OCI-LY3 (cell line): ENCODE results near the gene PLA2G4E.

Experiments used
- EZH2phosphoT487 ChIP-seq: fragments of 200-600 bp; shearing (Covaris generic); IDR thresholded peaks from 2 replicates; pipeline ENCODE4 v1.6.1; 2018; ENCODE audit warnings: antibody characterized with exemption, mixed run types, low read depth
- TF ChIP-seq, protein P1 (sequence below): fragments of 200-600, 300-600 bp; sonication (generic); IDR thresholded peaks from 2 replicates; pipeline ENCODE4 v1.5.1; 2014; ENCODE audit warnings: antibody characterized with exemption, low read length, low read depth

DNA sequence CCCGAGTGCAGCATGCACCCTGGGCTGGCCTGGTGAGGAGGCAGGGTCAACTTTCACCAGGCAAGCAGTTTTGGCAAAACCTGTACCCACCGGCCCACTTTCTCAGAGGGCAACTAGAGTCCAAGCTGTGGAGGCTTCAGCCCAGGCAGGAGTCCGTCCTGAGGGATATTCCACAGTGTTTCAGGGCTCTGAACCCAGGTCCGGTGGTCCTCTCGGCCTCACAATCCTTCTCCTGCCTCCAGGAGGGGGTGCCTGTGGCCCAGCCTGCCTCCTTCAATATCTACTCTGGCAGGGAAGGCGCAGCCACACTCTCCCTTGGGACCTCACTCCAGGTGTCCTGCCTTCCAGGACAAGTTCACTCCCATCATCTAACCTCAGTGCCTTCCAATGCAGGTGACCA is 3.9 kb downstream of the PLA2G4E start:
- TF ChIP-seq, protein P1, sequence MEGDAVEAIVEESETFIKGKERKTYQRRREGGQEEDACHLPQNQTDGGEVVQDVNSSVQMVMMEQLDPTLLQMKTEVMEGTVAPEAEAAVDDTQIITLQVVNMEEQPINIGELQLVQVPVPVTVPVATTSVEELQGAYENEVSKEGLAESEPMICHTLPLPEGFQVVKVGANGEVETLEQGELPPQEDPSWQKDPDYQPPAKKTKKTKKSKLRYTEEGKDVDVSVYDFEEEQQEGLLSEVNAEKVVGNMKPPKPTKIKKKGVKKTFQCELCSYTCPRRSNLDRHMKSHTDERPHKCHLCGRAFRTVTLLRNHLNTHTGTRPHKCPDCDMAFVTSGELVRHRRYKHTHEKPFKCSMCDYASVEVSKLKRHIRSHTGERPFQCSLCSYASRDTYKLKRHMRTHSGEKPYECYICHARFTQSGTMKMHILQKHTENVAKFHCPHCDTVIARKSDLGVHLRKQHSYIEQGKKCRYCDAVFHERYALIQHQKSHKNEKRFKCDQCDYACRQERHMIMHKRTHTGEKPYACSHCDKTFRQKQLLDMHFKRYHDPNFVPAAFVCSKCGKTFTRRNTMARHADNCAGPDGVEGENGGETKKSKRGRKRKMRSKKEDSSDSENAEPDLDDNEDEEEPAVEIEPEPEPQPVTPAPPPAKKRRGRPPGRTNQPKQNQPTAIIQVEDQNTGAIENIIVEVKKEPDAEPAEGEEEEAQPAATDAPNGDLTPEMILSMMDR = no peak
- no peak for TF ChIP-seq EZH2phosphoT487
